ELR (cell line): ENCODE measurements around the gene PRSS56.
"Not testable (repeated sequence)": the region's sequence is repeated elsewhere in the genome, so short reads cannot be mapped to it uniquely, and the experiment has no call there.

ENCODE experiments used
- DNase-seq: peaks from one replicate; pipeline ENCODE4 v3.0.0-alpha.2; 2015; ENCODE audit warnings: low read depth

Gene PRSS56

DNA sequence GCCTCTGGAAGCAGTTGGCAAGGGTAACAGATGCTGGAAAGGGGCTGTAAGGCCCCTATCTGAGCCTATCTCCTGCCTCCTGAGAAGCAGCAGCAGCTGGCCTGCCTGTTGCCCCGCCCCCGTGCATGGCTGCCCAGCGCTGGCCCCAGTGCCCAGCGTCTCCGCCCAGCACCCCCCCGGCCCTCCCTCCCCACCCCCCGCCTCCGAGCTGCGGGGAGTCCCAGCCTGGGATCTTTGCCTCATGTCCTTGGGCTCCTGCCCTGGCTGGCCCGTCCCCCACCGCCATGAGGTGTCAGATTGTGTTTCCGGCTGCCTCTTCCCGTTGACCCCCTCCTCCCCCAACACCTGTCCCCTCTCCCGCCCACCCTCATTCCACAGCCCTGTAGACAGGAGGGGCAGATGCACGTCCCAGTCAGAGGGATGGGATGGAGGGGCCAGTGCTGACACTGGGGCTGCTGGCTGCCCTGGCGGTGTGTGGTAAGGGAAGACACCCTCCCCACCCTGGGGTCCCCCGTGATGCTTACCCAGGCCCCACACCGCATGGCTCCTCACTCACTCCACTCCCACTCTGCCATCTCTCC, 5.7 kb downstream of the PRSS56 start, which contains the start of gene CHRND:
Gene CHRND (plus strand): TSS at position 370 of the 581 bp plus-strand sequence. CDS start 56 bp downstream, at position 426.
- no peak for DNase-seq

DNA sequence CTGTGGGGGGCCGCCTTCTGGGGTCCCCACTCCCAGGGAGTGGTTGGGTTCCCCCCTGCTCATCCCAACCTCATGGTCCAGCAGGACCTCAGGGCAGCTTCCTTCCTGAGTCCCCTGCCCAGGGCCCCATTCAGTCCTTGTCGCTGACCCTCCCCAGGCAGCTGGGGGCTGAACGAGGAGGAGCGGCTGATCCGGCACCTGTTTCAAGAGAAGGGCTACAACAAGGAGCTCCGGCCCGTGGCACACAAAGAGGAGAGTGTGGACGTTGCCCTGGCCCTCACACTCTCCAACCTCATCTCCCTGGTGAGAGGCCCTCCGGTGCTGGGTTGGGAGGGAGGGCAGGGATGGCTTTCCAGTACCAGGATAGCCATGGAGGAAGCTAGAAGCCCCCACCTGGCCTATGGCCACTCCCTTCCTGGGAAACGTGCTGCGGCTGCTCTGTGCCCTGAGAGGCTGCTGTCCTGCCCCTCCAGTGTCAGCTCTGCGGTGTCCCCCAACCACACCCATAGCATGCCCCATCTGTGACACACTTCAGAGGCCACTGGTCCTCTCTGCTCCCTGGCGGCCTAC, 6.3 kb downstream of the PRSS56 start:
- DNase-seq = no peak

GRCh38 chr2:232527905-232528470, 7.8 kb downstream of the PRSS56 start:
- DNase-seq = no peak

- no peak for DNase-seq
Measured at GRCh38 chr2:232528746-232529460, 8.7 kb downstream of the PRSS56 start.

DNA sequence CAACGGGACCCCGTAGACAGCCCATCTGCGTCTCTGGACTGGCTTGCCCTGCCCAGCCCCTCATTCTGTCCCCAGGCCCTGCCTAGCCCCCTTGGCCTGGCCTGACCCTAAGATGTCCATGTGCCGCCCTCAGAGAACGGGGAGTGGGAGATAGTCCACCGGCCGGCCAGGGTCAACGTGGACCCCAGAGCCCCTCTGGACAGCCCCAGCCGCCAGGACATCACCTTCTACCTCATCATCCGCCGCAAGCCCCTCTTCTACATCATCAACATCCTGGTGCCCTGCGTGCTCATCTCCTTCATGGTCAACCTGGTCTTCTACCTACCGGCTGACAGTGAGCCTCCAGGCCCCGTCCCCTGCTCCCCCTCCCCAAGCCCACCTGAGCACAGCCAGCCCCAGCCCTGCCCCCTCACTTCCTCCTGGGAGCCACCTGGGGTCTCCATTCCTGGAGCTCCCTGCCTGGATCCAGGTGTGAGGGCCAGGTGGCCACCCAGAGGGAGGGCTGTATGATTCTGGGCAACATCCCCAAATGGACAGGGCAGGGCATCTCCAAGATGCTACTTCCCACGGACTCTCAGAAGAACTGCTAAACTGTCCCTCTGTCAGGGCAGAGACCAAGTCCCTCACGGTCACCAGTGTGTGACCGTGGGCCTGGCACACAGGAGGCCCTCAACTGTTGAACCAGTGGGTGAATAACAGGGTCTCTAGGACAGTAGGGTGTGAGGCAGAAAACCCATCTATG, 9.8 kb downstream of the PRSS56 start:
- no peak for DNase-seq

GRCh38 chr2:232530626-232531260, 10.6 kb downstream of the PRSS56 start:
- no peak for DNase-seq

- no peak for DNase-seq
Measured at GRCh38 chr2:232532419-232532818, 12.2 kb downstream of the PRSS56 start.

DNA sequence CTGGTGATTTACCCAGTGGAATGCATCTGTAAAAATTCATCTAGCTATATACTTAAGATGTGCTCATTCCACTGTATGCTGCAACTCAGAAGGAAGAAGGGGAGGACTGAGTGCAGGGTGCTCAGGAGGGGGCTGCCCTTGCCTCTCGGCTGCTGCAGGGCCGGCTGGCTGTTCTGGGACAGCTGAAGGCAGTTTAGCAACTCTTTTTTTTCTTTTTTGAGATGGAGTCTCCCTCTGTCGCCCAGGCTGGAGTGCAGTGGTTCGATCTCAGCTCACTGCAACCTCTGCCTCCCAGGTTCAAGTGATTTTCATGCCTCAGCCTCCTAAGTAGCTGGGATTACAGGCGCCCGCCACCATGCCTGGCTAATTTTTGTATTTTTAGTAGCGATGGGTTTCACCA, 12.6 kb downstream of the PRSS56 start:
- not testable (repeated sequence) for DNase-seq

- no peak for DNase-seq
Measured at GRCh38 chr2:232533944-232534710, 13.9 kb downstream of the PRSS56 start.

DNA sequence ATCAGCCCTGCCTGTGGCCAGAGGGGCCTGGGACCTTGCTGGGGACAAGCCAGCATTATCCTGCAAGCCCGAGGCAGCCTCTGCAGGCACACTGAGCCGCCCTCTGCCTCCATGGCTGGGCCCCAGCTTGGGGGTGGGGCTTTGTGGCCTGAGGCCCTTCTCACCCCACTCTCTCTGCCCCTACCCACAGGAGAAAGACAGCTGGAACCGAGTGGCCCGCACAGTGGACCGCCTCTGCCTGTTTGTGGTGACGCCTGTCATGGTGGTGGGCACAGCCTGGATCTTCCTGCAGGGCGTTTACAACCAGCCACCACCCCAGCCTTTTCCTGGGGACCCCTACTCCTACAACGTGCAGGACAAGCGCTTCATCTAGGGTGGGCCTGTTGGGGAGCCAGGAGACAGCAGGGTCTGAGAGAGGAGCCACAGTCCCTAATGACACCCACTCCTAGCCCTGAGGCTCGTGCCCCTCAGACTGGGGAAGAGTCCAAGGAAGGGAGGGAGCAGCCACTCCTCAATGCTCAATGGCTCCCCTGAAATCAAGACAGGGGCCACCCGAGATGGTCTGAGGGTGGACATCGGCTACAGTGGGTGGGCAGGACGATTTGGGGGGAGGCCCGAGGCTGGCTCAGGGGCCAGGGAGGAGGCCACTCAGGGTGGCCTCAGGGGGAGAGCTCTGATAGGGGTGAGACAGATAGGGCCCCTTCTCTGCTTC, 14.9 kb downstream of the PRSS56 start:
- no peak for DNase-seq

GRCh38 chr2:232535761-232536530, 15.8 kb downstream of the PRSS56 start:
- DNase-seq = no peak

DNA sequence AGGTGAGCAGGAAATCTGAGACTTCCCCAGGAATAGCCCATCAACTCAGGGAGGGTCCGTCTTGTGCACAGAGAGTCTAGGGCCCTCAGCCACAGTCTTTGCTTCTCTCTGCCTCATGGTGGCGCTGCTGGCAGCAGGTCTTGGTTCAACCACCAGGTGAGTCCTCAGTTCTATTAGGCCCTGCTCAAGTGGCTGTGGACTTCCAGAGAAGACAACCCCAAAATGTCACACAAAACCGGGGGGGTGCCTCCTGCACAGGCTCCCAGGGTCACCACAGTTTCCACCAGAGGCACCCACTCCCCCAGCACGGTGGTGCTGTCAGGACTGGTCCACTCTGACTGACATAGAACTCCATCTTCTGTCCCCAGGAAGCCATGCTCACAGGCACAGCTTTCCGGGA, 16.9 kb downstream of the PRSS56 start:
- peak; percentile 24 for DNase-seq

DNA sequence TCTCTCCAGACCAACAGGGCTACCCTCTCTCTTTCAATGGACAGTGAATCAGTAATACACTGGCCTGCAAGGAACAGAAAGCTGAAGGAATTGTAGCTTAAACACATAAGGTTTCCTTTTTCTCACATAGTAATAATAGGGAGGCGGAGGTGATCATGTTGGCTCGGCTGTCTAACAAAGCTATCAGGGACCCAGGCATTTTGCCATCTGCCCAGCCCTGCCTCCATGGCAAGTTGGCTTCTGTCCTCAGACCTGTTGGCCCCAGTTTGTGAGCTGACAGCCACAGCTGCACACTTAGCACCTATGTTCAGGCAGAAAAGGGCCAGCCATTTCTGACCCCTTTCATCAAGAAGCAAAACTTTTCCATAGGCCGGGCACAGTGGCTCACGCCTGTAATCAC, 17.3 kb downstream of the PRSS56 start:
- no peak for DNase-seq

GRCh38 chr2:232538671-232539070, 18.5 kb downstream of the PRSS56 start:
- no peak for DNase-seq

DNA sequence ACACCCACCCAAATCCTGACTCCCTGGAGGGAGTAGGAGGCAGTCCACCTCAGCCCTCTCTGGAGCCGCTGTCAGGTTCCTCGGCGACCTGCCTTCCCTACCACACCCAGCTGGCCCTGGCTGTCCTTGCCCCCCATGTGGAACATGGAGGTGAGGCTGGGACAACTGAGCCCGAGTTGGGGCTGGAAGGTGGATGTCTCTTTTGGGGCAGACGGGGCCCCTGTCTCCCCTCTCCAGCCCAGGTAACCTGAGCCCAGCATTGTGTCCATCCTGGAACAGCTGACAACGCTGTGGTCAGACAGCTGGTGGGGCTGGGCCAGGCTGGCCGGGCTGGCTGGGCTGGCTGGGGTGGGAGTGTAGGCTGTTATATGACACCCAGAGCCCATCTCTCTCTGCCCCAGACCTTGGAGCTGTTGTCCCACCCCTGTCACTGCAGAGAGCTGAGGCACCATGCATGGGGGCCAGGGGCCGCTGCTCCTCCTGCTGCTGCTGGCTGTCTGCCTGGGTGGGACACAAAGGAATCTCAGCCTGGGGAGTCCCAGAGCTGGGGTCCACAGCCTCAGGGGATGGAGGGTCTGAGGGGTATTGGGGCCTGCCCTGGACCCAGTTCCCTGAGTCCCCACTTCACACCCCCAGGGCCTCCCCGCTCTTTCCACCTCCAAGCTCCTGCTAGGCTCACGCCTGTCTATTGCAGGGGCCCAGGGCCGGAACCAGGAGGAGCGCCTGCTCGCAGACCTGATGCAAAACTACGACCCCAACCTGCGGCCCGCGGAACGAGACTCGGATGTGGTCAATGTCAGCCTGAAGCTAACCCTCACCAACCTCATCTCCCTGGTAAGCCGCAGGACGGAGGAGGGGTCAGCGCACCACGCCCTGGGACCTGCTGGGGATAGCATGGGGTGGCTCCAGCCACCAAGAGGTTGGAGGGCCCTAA, 19.4 kb downstream of the PRSS56 start, which contains the start of gene CHRNG:
Gene CHRNG (plus strand): TSS at position 395 of the 934 bp plus-strand sequence. CDS start 56 bp downstream, at position 451.
- DNase-seq = no peak

GRCh38 chr2:232540441-232541041, 20.4 kb downstream of the PRSS56 start:
- DNase-seq = no peak

GRCh38 chr2:232541195-232541960, 21.2 kb downstream of the PRSS56 start:
- DNase-seq = no peak
